ENCODE results near the gene PES1.
"Not testable (repeated sequence)": the region's sequence is repeated elsewhere in the genome, so short reads cannot be mapped to it uniquely, and the experiment has no call there.

PES1 gene

GRCh38 chr22:30574095-30574981 lies 17.4 kb downstream of the PES1 start, which contains the start of gene GAL3ST1:
GAL3ST1 (minus strand) TSS chr22:30574665; CDS start chr22:30557392, 17,273 bp downstream.
- DNase-seq: peak; percentile 19

- no peak for DNase-seq
Measured at GRCh38 chr22:30573594-30574094, 18.1 kb downstream of the PES1 start.

GRCh38 chr22:30572840-30573593 lies 18.7 kb downstream of the PES1 start:
- DNase-seq: no peak

GRCh38 chr22:30572210-30572609 lies 19.5 kb downstream of the PES1 start:
- no peak for DNase-seq

GRCh38 chr22:30569674-30570202 lies 22.0 kb downstream of the PES1 start:
- DNase-seq: no peak

- no peak for DNase-seq
Measured at GRCh38 chr22:30568137-30568805, 23.4 kb downstream of the PES1 start.

- DNase-seq: not testable (repeated sequence)
Measured at GRCh38 chr22:30567277-30567676, 24.4 kb downstream of the PES1 start.

GRCh38 chr22:30566125-30566524 lies 25.6 kb downstream of the PES1 start:
- no peak for DNase-seq

GRCh38 chr22:30565341-30565740 lies 26.4 kb downstream of the PES1 start:
- peak; percentile 21 for DNase-seq

GRCh38 chr22:30564761-30565119 lies 27.0 kb downstream of the PES1 start:
- no peak for DNase-seq

- no peak for DNase-seq
Measured at GRCh38 chr22:30564045-30564760, 27.5 kb downstream of the PES1 start.

- peak; percentile 86 for DNase-seq
Measured at GRCh38 chr22:30562366-30562765, 29.3 kb downstream of the PES1 start.

- peak; percentile 47 for DNase-seq
Measured at GRCh38 chr22:30561402-30562189, 30.1 kb downstream of the PES1 start.

GRCh38 chr22:30560643-30561202 lies 31.0 kb downstream of the PES1 start:
- DNase-seq: not testable (repeated sequence)

GRCh38 chr22:30559889-30560288 lies 31.8 kb downstream of the PES1 start:
- DNase-seq: no peak

GRCh38 chr22:30557243-30557642 lies 34.5 kb downstream of the PES1 start:
- DNase-seq: no peak

GRCh38 chr22:30556388-30556787 lies 35.3 kb downstream of the PES1 start:
- no peak for DNase-seq

- no peak for DNase-seq
Measured at GRCh38 chr22:30555282-30556210, 36.2 kb downstream of the PES1 start.

- no peak for DNase-seq
Measured at GRCh38 chr22:30553971-30554370, 37.7 kb downstream of the PES1 start.

- DNase-seq: no peak
Measured at GRCh38 chr22:30552719-30553118, 39.0 kb downstream of the PES1 start.

Measured in NCI-H226 (cell line).